Right lobe of liver (tissue), 4 donors: Measurements from ENCODE around the gene EPHB1.

Source experiments
- CTCF ChIP-seq, 4 donors: fragments of 200-600 bp in 3 of 4; fragments of 450-650 bp in 1 of 4; IDR thresholded peaks; one replicate each; pipeline versions ENCODE4 v1.5.1 to v1.8.0; 2016 to 2022; ENCODE audit warnings: antibody characterized with exemption in 4 of 4, mild to moderate bottlenecking in 2 of 4
- POLR2A ChIP-seq: fragments of 450-650 bp; IDR thresholded peaks from one replicate; pipeline ENCODE4 v1.6.1; 2017; ENCODE audit warnings: antibody characterized with exemption, mild to moderate bottlenecking
- donor health status: DM: no; HTN: no; CAD: no.
- donor health status: DM: no; HTN: no; CAD: no.
- donor health status: DM: no; HTN: yes; CAD: no.

- TF ChIP-seq POLR2A (no peak), CTCF (IDR thresholded peaks at IDR 0.05) (no peak)
These were observed 256.4 kb downstream of the EPHB1 start for GRCh38 chr3:135051409-135051973.
